HUDEP-2 (cell line): ENCODE data around the gene SCGB3A2.

Experiments used
- DNase-seq, 76 experiments: peaks; one replicate each; lab custom pipeline; 2025; ENCODE audit not compliant: unreplicated experiment in 76 of 76; lab: John Stamatoyannopoulos, UW

SCGB3A2 gene

GRCh38 chr5:147902609-147903115 lies 24.2 kb downstream of the SCGB3A2 start:
- DNase-seq, result no peak

GRCh38 chr5:147904110-147904509 lies 25.6 kb downstream of the SCGB3A2 start:
- DNase-seq, result no peak

- no peak for DNase-seq
These were observed 28.0 kb downstream of the SCGB3A2 start, which contains the start of gene C5orf46 for GRCh38 chr5:147906326-147907095. Gene C5orf46, minus strand, starts transcription at chr5:147906538. Its CDS starts 37 bp downstream, at chr5:147906501.

- DNase-seq, result no peak
These were observed 32.9 kb downstream of the SCGB3A2 start for GRCh38 chr5:147911427-147911826.

- no peak for DNase-seq
These were observed 33.5 kb downstream of the SCGB3A2 start for GRCh38 chr5:147912011-147912410.

- DNase-seq, result no peak
These were observed 35.3 kb downstream of the SCGB3A2 start for GRCh38 chr5:147913786-147914185.

GRCh38 chr5:147918101-147918685 lies 39.7 kb downstream of the SCGB3A2 start:
- no peak for DNase-seq

GRCh38 chr5:147918899-147919298 lies 40.4 kb downstream of the SCGB3A2 start:
- DNase-seq, result no peak

- DNase-seq, result no peak
These were observed 42.0 kb downstream of the SCGB3A2 start for GRCh38 chr5:147920420-147921030.

- no peak for DNase-seq
These were observed 42.6 kb downstream of the SCGB3A2 start for GRCh38 chr5:147921136-147921535.

- DNase-seq, result no peak
These were observed 46.5 kb downstream of the SCGB3A2 start for GRCh38 chr5:147925020-147925419.

GRCh38 chr5:147927901-147928300 lies 49.4 kb downstream of the SCGB3A2 start:
- DNase-seq, result no peak

- DNase-seq, result no peak
These were observed 52.3 kb downstream of the SCGB3A2 start for GRCh38 chr5:147930769-147931168.
